Measurements from ENCODE around the gene GMPR2. TPM values are rescaled to one million over a fixed set of nuclear protein-coding genes. Genes with fewer than 3 reads are reported as not detected.

The GMPR2 gene
- total and polyA plus RNA-seq, 2 of the 13 experiments (the other 11 are each of a cell fraction or from before 2014, with no cell fraction given): 210 to 273 TPM

- TF ChIP-seq ZNF230 (CRISPR knock-in tag; IDR thresholded peaks at IDR 0.05) (peak; percentile 99), CREM (IDR thresholded peaks at IDR 0.05) (peak; percentile 100), CREM (CRISPR knock-in tag; IDR thresholded peaks at IDR 0.05) (peak; percentile 95), KDM4B (CRISPR knock-in tag; IDR thresholded peaks at IDR 0.05) (peak; percentile 99), TBL1XR1 (IDR thresholded peaks at IDR 0.05; ENCODE audit: borderline replicate concordance, low read length, partially characterized antibody) (peak; percentile 80), ZBTB21 (CRISPR knock-in tag; IDR thresholded peaks at IDR 0.05) (no peak), ZNF572 (CRISPR knock-in tag; IDR thresholded peaks at IDR 0.05) (peak; percentile 76), MED8 (CRISPR knock-in tag; IDR thresholded peaks at IDR 0.05; ENCODE audit: insufficient replicate concordance) (peak; percentile 88), MLX (CRISPR knock-in tag; IDR thresholded peaks at IDR 0.05) (peak; percentile 88), AHDC1 (CRISPR knock-in tag; IDR thresholded peaks at IDR 0.05; ENCODE audit: borderline replicate concordance) (no peak), PRDM10 (CRISPR knock-in tag; IDR thresholded peaks at IDR 0.05; ENCODE audit: low read depth) (peak; percentile 96), NR1H2 (CRISPR knock-in tag; IDR thresholded peaks at IDR 0.05; ENCODE audit: borderline replicate concordance, low read depth) (no peak), UBTF (CRISPR knock-in tag; IDR thresholded peaks at IDR 0.05) (peak; percentile 95), IRX3 (CRISPR knock-in tag; IDR thresholded peaks at IDR 0.05; ENCODE audit: borderline replicate concordance, low read depth) (no peak; the same call in 1 of the 2 replicates), SRSF9 (IDR thresholded peaks at IDR 0.05; ENCODE audit: borderline replicate concordance, insufficient read depth, low read depth, low read length, poor library complexity, severe bottlenecking) (no peak), BRD4 (CRISPR knock-in tag; IDR thresholded peaks at IDR 0.05) (peak; percentile 96)
Observed at GRCh38 chr14:24212924-24213865, 19.5 kb upstream of the GMPR2 start, which contains the start of gene CHMP4A (continued).
